Anterior cingulate cortex (tissue), 58 donors: ENCODE results near the gene CCSER2.
"Not testable (repeated sequence)": the region's sequence is repeated elsewhere in the genome, so short reads cannot be mapped to it uniquely, and the experiment has no call there.

Experiments
- DNase-seq, 58 donors: peaks; one replicate each; lab custom pipeline; 2025; lab: John Stamatoyannopoulos, UW

The CCSER2 gene

GRCh38 chr10:84343831-84344230 is 15.4 kb downstream of the CCSER2 start:
- no peak for DNase-seq

GRCh38 chr10:84344526-84344925 is 16.1 kb downstream of the CCSER2 start:
- no peak for DNase-seq

DNA sequence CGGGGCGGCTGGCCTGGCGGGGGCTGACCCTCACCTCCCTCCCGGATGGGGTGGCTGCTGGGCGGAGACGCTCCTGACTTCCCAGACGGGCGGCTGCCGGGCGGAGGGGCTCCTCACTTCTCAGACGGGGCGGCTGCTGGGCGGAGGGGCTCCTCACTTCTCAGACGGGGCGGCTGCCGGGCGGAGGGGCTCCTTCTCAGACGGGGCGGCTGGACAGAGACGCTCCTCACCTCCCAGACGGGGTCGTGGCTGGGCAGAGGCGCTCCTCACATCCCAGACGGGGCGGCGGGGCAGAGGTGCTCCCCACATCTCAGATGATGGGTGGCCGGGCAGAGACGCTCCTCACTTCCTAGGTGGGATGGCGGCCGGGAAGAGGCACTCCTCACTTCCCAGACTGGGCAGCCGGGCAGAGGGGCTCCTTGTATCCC is 19.2 kb downstream of the CCSER2 start:
- DNase-seq: not testable (repeated sequence)

- no peak for DNase-seq
Measured at GRCh38 chr10:84348447-84348846, 20.1 kb downstream of the CCSER2 start.

DNA sequence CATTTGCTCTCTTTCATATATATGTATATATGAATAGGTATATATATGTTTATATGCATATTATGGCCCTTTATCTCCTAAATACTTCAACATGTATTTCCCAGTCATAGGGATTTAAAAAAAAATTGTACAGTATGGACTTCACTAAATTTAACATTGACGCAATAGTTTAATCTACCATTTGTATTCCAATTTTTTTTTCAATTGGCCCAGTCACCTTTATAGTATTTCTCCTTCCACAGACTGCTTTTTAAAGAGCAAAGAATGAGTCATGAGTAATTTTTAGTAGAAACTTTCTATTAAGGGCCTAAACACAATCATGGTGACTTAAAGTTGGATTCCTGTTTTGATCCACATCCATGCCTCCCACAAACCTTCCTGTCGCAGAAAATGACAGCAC is 20.5 kb downstream of the CCSER2 start:
- DNase-seq: no peak

- peak in 32 of 58 donors; percentile 1 to 47 (median 14) for DNase-seq
Measured at GRCh38 chr10:84352251-84352842, 24.0 kb downstream of the CCSER2 start.

- no peak for DNase-seq
Measured at GRCh38 chr10:84353052-84353803, 24.8 kb downstream of the CCSER2 start.

DNA sequence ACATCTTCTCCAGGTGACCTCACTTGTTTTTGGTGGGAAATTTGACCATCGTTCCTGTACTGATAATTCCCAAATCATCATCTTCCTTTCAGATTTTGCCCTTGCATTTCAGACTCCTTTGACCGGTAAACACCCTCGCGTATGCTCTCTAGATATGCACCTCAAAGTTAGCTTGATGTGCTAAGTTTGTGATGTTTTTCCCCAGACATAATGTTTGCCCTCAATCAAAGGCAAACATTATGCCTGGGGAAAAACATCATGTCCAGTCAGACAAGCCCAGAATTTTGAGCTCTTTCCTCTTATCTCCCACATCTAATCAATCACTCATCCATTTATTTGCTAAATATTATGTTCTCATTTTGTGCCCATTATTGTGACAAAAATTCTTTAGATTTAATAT is 26.2 kb downstream of the CCSER2 start:
- no peak for DNase-seq

DNA sequence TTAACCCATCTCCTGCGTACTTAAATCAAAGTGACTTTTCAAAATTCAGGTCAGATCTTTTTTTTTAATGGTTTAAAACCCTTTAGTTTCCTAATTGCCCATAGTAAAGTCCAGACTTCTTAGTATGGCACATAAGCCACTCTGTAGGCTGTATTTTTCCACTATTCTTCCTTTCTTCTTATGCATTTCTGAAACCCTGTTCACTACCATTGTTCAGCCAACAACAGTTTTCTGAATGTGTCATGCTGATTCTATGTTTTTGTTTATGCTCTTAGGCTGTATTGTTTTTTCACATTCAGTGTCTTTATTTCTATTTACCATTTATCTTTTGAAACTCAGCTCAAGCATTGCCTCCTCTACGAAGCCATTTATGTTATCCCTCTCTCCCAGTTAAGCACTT is 26.7 kb downstream of the CCSER2 start:
- no peak for DNase-seq

DNA sequence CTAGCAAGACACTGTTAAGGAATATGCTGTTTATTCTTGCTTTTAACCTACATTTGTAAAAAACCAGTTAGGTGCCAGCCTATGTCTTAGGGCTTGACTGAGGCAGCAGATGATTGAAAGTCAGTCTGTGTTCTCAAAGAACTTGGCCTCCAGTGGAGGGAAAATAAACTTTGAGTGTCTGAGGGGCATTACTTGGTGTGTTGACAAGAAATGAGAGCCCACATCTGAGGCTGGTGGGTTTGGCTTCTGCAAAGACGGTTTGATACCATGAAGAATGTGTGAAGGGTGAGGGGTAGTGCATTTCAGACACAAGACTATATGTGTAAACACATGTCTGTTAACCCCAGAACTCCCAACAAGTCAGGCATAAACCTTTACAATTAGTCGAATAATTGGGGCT is 28.5 kb downstream of the CCSER2 start:
- DNase-seq: no peak

GRCh38 chr10:84358743-84359142 is 30.4 kb downstream of the CCSER2 start:
- no peak for DNase-seq

DNA sequence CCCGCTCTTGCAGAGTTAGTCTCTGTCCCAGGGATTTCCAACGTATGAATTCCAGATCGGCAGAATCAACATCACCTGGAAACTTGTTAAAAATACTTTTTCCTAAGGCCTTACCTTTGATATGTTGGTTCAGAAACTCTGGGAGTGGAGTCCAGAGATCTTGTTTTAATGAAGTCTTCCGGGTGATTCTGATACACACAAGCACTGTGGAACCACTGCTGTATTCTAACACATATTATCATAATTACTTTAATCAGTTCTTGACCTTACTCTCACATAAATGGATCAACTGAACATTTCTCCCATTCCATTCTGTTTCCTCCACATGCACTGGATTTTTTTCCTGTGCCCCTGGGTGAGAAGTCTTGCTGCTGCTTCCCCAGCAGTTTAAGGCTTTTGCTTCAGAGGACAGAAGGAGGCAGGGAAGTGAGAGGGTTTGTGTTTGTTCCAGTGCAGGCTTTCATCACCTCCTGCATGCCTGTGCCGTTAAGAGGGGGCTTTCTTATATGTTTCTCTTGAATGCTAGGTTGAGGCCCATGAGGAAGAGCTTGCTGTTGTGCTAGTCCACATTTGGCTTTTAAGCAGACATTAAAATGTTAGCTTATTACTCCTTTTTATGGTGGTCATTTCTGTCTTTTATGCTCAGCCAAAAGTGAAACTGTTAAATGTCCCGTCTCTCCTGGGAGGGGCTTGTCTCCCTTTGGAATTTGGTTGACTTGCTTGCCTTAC is 32.4 kb downstream of the CCSER2 start:
- DNase-seq: no peak

- DNase-seq: no peak
Measured at GRCh38 chr10:84365335-84365881, 37.0 kb downstream of the CCSER2 start.

DNA sequence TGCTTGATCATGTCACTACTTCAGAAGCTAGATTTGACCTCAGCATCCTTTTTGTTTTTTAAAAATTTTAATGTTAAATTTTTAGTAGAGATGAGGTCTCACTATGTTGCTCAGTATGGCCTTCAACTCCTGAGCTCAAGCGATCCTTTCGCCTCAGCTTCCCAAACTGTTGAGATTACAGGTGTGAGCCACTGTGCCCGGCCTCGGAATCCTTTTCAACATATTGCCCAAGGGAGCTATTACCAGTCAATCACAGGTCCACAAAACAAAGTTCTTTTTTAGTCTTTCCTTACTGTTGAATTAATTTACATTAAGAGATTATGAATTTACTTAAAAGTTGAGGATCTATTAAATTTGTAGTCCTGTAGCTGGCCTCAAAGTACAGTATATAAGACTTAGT is 37.7 kb downstream of the CCSER2 start:
- no peak for DNase-seq

DNA sequence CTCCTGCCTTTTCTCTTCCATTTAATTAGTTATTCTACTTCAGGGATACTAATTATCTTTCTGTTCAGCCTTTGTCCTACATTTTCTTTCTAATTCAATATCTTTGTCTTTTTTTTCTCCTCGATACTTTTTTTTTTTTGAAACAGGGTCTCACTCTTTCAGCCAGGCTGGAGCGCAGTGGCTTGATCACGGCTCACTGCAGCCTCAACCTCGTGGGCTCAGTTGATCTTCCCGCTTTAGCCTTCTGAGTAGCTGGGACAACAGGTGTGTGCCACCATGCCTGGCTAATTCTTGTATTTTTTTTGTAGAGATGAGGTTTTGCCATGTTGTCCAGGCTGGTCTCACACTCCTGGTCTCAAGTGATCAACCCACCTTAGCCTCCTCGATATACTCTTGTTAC is 38.9 kb downstream of the CCSER2 start:
- no peak for DNase-seq

- no peak for DNase-seq
Measured at GRCh38 chr10:84368828-84369227, 40.4 kb downstream of the CCSER2 start.

DNA sequence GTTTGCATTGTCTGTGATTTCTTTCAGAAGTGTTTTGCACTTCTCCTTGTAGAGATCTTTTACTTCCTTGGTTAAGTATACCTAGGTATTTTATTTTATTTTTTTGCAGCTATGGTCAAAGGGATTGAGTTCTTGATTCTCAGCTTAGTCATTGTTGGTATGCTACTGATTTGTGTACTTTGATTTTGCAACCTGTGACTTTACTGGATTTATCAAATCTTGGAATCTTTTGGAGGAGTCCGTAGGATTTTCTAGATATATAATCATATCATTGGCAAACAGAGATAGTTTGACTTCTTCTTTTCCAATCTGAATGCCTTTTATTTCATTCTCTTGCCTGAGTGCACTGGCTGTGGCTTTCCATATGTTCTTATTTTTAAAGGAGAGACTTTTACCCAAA is 41.9 kb downstream of the CCSER2 start:
- no peak for DNase-seq

GRCh38 chr10:84371944-84372343 is 43.6 kb downstream of the CCSER2 start:
- DNase-seq: no peak

- no peak for DNase-seq
Measured at GRCh38 chr10:84373000-84373399, 44.6 kb downstream of the CCSER2 start.

DNA sequence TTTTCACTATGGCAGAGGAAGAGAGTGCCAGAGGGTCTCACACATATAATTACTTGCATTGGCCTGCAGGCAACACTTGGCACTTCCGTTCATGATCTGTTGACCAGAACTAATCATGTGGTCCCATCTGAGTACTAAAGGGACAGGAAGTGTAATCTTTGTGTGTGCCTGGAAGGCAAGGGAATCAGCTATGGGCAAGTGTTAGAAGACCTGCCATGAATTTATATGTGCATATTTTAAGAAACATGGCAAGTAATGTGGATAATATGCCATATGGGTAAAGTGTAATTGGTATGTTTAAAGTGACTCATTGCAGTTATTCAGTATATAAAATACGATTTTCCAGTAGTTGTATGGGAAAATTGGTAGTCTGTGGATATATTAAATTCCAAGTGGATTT is 46.1 kb downstream of the CCSER2 start:
- DNase-seq: no peak

DNA sequence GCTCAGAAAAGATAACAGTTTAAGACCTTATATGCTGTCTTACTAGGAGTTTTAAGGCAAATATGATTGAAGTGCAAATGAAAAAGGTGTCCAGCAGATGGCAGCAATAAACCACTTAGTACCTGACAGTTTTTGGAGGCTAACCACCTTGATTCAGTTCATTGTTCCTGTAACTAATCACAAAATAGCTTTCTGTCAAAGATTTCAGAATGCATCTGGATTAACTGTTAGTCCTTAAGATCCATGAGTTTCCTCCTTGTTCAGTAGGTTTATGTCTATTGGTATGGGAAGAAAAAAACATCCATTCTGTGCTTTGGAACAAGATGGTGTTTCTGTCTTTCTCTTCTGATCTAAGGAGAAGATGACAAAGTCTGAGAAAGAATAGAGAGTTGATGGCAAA is 46.6 kb downstream of the CCSER2 start:
- DNase-seq: peak in 5 of 58 donors; percentile 6 to 20 (median 12)
